Measurements from ENCODE around the gene SLC9A7.
"Not testable (repeated sequence)": the region's sequence is repeated elsewhere in the genome, so short reads cannot be mapped to it uniquely, and the experiment has no call there.

The SLC9A7 gene

DNA sequence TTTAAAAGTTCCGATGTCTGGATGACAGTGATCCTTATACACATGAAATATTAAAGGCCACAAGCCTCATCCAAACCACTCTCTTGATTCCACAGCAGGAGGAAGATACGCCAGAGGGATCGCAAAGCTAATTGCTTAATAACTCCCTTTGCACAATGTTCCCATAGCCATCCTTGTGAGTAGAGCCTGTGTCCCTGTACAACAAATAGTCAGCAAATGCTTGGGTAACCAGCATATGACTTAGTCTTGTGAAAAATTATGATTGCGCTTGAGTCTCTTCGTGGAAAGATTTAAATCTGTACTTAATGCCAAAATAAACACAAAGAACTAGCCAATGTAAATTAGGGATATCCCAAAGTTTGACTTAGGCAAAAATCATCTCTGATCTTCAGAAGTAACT is 31.5 kb downstream of the SLC9A7 start:
- H3K9me3 ChIP-seq (ENCODE audit: control insufficient read depth, low read length) = no peaks in the 10 kb centered on the region
- H3K36me3 ChIP-seq (ENCODE audit: control insufficient read depth, insufficient read depth, low read length) = no peaks in the 10 kb centered on the region
- 96 to 100% methylated on average over 4 to 5 of the region's 5 CpGs for WGBS, 2 experiments
- no peak overlapping the region for H3K4me3 ChIP-seq (ENCODE audit: insufficient read depth, low read depth, low read length)
- H3K27me3 ChIP-seq (ENCODE audit: control insufficient read depth, insufficient read depth, low read length, poor library complexity, severe bottlenecking) = no peaks in the 10 kb centered on the region
- no peaks in the 10 kb centered on the region for H3K4me1 ChIP-seq (ENCODE audit: control insufficient read depth, insufficient read depth, low read length)
- H3K27ac ChIP-seq (ENCODE audit: insufficient read depth, low read depth, low read length, poor library complexity, severe bottlenecking) = no peak overlapping the region

DNA sequence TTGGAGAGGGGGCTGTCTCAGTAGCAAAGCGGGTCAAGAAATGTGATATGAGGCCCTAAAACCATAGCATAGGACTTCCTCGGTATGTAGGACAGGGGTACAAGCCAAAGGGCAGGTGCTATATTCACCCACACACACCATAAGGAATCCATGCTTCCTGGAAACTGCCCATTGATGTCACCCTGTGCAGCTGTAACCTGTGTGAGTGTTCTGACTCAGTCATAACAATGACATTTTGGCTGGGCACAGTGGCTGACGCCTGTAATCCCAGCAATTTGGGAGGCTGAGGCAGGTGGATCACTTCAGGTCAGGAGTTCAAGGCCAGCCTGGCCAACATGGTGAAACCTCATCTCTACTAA is 35.4 kb downstream of the SLC9A7 start:
- not testable (repeated sequence) for H3K4me1 ChIP-seq (ENCODE audit: control insufficient read depth, insufficient read depth, low read length); H3K27me3 ChIP-seq (ENCODE audit: control insufficient read depth, insufficient read depth, low read length, poor library complexity, severe bottlenecking); H3K9me3 ChIP-seq (ENCODE audit: control insufficient read depth, low read length); H3K27ac ChIP-seq (ENCODE audit: insufficient read depth, low read depth, low read length, poor library complexity, severe bottlenecking); H3K36me3 ChIP-seq (ENCODE audit: control insufficient read depth, insufficient read depth, low read length); H3K4me3 ChIP-seq (ENCODE audit: insufficient read depth, low read depth, low read length)
- WGBS, 2 experiments = 89 to 90% methylated on average over 3 of the region's 3 CpGs

DNA sequence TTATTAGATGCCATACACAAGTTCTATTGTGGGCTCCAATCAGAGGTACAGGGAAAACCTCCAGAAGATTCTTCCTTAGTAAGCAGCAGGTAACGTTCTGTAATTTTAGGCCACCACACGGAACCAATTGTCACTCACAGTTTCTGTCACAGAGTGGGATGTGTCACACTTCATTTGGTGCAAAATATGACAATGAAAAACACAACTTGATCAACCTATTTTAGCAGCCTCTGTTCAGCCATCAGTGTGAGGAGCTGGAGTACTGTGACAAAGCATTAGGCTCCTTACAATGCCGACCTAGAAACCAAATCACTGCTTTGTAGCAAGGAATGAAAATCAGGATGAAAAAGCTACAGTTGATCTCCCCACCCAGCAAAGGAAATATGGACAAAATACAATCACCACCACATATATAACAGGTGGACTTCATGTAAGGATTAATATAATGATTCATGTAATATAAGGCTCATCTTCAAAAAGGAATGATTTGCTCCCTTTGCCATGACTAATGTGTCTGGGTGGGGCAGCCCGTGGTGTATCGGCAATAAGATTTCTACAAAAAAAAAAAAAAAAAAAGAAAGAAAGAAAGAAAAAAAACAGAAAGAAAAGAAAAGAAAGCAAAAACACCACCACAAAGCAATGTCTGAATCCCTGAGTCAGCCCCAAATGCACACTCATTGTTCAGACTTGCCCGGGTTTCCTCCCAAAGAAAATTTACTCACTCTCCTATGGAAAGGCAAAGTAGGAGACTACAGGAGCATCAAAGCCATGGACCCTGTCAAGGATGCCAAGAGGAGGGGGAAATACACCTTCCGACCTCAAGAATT is 36.0 kb downstream of the SLC9A7 start:
- Histone ChIP-seq H3K4me3 (ENCODE audit: insufficient read depth, low read depth, low read length) (no peak overlapping the region), H3K9me3 (ENCODE audit: control insufficient read depth, low read length) (no peaks in the 10 kb centered on the region), H3K4me1 (ENCODE audit: control insufficient read depth, insufficient read depth, low read length) (no peaks in the 10 kb centered on the region), H3K27me3 (ENCODE audit: control insufficient read depth, insufficient read depth, low read length, poor library complexity, severe bottlenecking) (no peaks in the 10 kb centered on the region), H3K27ac (ENCODE audit: insufficient read depth, low read depth, low read length, poor library complexity, severe bottlenecking) (no peak overlapping the region), H3K36me3 (ENCODE audit: control insufficient read depth, insufficient read depth, low read length) (no peaks in the 10 kb centered on the region)
- WGBS, 2 experiments = 90 to 92% methylated on average over 5 of the region's 7 CpGs

DNA sequence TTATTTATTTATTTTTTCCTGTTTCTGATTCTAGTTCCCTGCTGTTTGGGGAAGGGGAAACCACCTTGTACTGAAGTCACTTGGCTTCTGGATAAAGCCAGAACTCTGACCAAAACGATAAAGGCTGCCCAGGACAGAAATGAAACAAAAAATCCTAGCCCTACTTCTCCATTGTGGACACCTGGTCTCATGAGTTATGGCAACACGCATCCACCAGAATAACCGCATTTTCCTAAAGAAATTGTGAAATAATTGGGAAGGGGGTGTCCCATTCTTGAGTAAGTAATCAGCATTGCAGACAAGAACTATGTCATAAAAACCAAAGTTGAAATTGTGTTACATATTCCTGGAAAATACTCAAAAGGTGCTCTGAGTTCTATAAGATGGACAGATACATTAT is 42.1 kb downstream of the SLC9A7 start:
- Histone ChIP-seq H3K4me1 (ENCODE audit: control insufficient read depth, insufficient read depth, low read length) (no peaks in the 10 kb centered on the region), H3K9me3 (ENCODE audit: control insufficient read depth, low read length) (no peaks in the 10 kb centered on the region), H3K36me3 (ENCODE audit: control insufficient read depth, insufficient read depth, low read length) (no peaks in the 10 kb centered on the region), H3K27me3 (ENCODE audit: control insufficient read depth, insufficient read depth, low read length, poor library complexity, severe bottlenecking) (no peaks in the 10 kb centered on the region), H3K4me3 (ENCODE audit: insufficient read depth, low read depth, low read length) (no peak overlapping the region), H3K27ac (ENCODE audit: insufficient read depth, low read depth, low read length, poor library complexity, severe bottlenecking) (no peak overlapping the region)
- WGBS, 2 experiments = 95 to 100% methylated on average over 1 to 3 of the region's 3 CpGs

DNA sequence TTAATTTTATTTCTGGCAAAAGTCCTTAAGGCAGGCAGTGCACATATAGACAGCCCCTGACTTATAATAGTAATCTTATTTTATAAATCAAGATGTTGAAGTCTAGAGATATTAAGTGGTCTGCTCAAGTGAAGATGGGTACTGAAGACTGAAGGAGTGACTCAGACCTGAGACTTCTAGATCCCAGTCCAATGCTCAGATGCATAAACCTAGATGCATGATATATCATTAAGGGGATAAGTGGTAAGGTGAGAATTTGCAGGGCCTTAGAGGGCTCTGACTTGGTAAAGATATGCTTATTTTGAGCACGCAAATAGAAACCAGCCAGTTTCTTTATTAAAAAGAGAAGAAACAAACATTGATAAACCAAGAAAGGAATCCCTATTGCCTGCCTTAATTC is 42.9 kb downstream of the SLC9A7 start:
- Histone ChIP-seq H3K4me3 (ENCODE audit: insufficient read depth, low read depth, low read length) (no peak overlapping the region), H3K27ac (ENCODE audit: insufficient read depth, low read depth, low read length, poor library complexity, severe bottlenecking) (no peak overlapping the region), H3K4me1 (ENCODE audit: control insufficient read depth, insufficient read depth, low read length) (no peaks in the 10 kb centered on the region), H3K27me3 (ENCODE audit: control insufficient read depth, insufficient read depth, low read length, poor library complexity, severe bottlenecking) (no peaks in the 10 kb centered on the region), H3K36me3 (ENCODE audit: control insufficient read depth, insufficient read depth, low read length) (no peaks in the 10 kb centered on the region), H3K9me3 (ENCODE audit: control insufficient read depth, low read length) (no peaks in the 10 kb centered on the region)
- 57% methylated on average over 1 of the region's 1 CpG; no CpG with 5 or more reads in 1 of the 2 experiments for WGBS, 2 experiments

DNA sequence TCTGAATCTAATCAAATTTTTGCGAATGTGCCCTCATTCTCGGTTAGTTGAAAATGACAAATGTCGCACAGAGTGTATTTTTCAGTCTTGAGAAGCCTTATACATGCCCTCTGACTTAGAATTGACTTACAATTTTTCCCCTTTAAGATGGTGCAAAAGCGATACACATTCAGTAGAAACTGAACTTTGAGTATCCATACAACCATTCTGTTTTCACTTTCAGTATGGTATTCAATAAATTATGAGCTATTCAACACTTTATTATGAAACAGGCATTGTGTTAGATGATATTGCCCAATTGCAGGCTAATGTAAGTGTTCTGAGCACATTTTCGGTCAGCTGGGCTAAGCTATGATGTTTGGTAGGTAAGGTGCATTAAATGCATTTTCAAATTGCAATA is 43.4 kb downstream of the SLC9A7 start:
- Histone ChIP-seq H3K9me3 (ENCODE audit: control insufficient read depth, low read length) (no peaks in the 10 kb centered on the region), H3K4me1 (ENCODE audit: control insufficient read depth, insufficient read depth, low read length) (no peaks in the 10 kb centered on the region), H3K36me3 (ENCODE audit: control insufficient read depth, insufficient read depth, low read length) (no peaks in the 10 kb centered on the region), H3K27me3 (ENCODE audit: control insufficient read depth, insufficient read depth, low read length, poor library complexity, severe bottlenecking) (no peaks in the 10 kb centered on the region), H3K27ac (ENCODE audit: insufficient read depth, low read depth, low read length, poor library complexity, severe bottlenecking) (no peak overlapping the region), H3K4me3 (ENCODE audit: insufficient read depth, low read depth, low read length) (no peak overlapping the region)
- 98 to 100% methylated on average over 3 to 4 of the region's 5 CpGs for WGBS, 2 experiments

DNA sequence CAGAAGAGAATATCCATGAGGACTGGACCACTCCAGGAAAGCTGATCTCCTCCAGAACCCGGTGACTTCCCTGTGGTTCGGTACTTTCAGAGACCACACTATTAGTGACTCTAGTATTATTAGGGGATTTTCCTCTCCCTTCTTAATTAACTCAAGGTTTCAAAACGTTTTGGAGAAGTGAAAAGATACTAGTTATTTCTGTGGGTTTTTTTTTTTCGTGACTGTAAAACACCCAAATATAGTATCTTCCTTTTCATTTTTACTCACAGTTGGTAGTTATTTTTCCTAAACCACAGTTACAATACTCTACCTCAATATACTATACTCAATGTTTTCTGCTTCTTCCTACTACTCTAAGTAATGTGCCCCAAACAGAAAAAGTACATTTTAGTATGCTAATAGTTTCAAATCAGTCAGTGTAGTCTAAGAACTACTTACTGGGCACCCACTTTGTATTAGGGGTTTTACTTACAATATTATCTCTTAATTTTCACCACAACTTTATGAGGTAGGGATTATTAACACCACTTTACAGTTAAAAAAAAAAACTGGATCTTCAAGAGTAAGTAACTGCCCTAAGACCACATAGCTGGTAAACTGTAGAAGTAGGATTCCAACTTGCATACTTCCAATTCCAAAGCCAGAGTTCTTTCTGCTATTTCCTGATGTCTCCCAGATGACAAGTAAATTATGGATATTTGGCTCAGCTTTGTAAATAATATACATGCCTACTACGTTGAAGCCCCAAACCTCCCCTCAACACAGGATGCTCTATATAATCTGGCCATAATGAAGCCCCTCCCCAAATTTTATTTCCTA is 45.0 kb downstream of the SLC9A7 start:
- H3K36me3 ChIP-seq (ENCODE audit: control insufficient read depth, insufficient read depth, low read length) = no peaks in the 10 kb centered on the region
- H3K4me1 ChIP-seq (ENCODE audit: control insufficient read depth, insufficient read depth, low read length) = no peaks in the 10 kb centered on the region
- H3K27me3 ChIP-seq (ENCODE audit: control insufficient read depth, insufficient read depth, low read length, poor library complexity, severe bottlenecking) = no peaks in the 10 kb centered on the region
- H3K4me3 ChIP-seq (ENCODE audit: insufficient read depth, low read depth, low read length) = no peak overlapping the region
- 94 to 100% methylated on average over 1 to 4 of the region's 5 CpGs for WGBS, 2 experiments
- H3K9me3 ChIP-seq (ENCODE audit: control insufficient read depth, low read length) = no peaks in the 10 kb centered on the region
- H3K27ac ChIP-seq (ENCODE audit: insufficient read depth, low read depth, low read length, poor library complexity, severe bottlenecking) = no peak overlapping the region

DNA sequence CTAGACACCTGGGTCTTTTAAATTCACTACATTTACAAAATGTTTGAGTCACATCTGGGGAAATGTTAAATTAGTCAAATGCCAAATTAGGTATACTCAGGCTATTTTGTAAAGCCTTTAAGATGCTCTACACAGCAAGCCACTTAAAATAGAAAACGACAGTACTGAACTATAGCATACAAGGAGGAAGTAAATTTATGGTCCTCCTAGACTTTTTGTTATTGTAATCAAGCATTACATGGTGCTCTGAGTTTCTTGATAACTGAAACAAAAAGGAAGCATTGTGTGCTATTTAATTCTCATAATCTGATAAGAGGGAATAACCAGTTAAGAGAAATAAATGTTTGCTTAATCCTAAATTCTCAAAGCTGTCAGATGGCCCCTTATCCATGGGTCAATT is 46.2 kb downstream of the SLC9A7 start:
- Histone ChIP-seq H3K27ac (ENCODE audit: insufficient read depth, low read depth, low read length, poor library complexity, severe bottlenecking) (no peak overlapping the region), H3K9me3 (ENCODE audit: control insufficient read depth, low read length) (no peaks in the 10 kb centered on the region), H3K4me1 (ENCODE audit: control insufficient read depth, insufficient read depth, low read length) (no peaks in the 10 kb centered on the region), H3K36me3 (ENCODE audit: control insufficient read depth, insufficient read depth, low read length) (no peaks in the 10 kb centered on the region), H3K4me3 (ENCODE audit: insufficient read depth, low read depth, low read length) (no peak overlapping the region), H3K27me3 (ENCODE audit: control insufficient read depth, insufficient read depth, low read length, poor library complexity, severe bottlenecking) (no peaks in the 10 kb centered on the region)
- WGBS, 2 experiments = 100% methylated on average over 1 of the region's 1 CpG; no CpG with 5 or more reads in 1 of the 2 experiments

DNA sequence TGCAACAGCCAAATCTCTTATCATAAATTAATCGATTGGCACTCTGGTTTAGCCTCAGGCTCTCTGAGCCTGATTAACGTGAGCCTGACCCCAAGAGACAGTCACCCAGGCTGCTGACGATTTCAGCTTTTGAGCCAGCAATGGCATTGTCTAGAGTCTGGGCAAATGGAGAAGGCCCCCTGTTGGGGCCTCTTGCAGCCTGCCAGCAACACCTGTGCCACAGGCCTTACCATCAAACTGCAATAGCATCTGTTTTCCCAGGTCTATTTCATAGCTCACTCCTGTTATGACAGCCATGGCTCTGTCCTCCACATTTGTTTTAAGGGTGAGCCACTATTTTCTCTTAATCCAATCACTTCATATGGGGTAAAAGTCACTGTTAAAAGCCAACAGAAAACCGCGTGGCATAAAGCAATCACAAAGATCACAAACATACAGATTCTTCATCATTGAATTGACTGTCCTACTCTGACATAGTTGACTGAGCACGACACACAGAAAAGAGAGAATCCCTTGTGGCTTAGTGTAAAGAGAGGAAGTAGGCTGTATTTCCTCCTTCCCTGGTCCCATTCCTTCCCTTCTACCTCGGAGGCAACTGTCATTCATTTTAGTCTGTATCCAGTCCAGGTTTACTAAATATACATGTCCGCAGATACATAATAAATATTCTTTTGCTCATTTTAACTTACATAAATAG is 47.8 kb downstream of the SLC9A7 start:
- H3K4me1 ChIP-seq (ENCODE audit: control insufficient read depth, insufficient read depth, low read length) = no peaks in the 10 kb centered on the region
- WGBS, 2 experiments = 59 to 69% methylated on average over 6 to 7 of the region's 8 CpGs
- no peaks in the 10 kb centered on the region for H3K36me3 ChIP-seq (ENCODE audit: control insufficient read depth, insufficient read depth, low read length)
- H3K27ac ChIP-seq (ENCODE audit: insufficient read depth, low read depth, low read length, poor library complexity, severe bottlenecking) = no peak overlapping the region
- no peaks in the 10 kb centered on the region for H3K9me3 ChIP-seq (ENCODE audit: control insufficient read depth, low read length)
- H3K27me3 ChIP-seq (ENCODE audit: control insufficient read depth, insufficient read depth, low read length, poor library complexity, severe bottlenecking) = no peaks in the 10 kb centered on the region
- no peak overlapping the region for H3K4me3 ChIP-seq (ENCODE audit: insufficient read depth, low read depth, low read length)

DNA sequence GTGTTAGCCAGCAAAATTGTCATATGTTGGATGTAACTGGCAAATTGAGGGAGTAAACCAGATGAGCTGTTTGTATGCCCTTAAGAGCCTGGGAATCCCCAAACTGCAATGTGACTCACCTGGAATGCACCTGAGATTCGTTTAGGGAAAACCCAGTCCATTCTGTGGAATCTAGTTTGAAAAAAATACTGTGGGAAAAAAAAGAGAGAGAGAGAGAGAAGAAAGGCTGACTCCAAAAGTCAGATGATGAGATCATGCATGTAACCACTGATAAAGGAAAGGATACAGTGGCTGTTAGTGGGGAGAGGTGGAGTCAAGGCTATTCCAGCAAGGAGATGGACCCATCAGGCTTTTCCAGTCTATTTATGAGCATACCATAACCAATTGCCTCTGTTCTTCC is 48.5 kb downstream of the SLC9A7 start:
- no peak overlapping the region for H3K27ac ChIP-seq (ENCODE audit: insufficient read depth, low read depth, low read length, poor library complexity, severe bottlenecking)
- WGBS, 2 experiments = 65 to 66% methylated on average over 1 of the region's 1 CpG

More for the DNA sequence above, 48.5 kb downstream of the SLC9A7 start:
- H3K9me3 ChIP-seq (ENCODE audit: control insufficient read depth, low read length) = no peaks in the 10 kb centered on the region
- no peak overlapping the region for H3K4me3 ChIP-seq (ENCODE audit: insufficient read depth, low read depth, low read length)
- H3K36me3 ChIP-seq (ENCODE audit: control insufficient read depth, insufficient read depth, low read length) = no peaks in the 10 kb centered on the region
- H3K4me1 ChIP-seq (ENCODE audit: control insufficient read depth, insufficient read depth, low read length) = no peaks in the 10 kb centered on the region
- H3K27me3 ChIP-seq (ENCODE audit: control insufficient read depth, insufficient read depth, low read length, poor library complexity, severe bottlenecking) = no peaks in the 10 kb centered on the region
